GM12878 (cell line): ENCODE data around the gene RWDD4. TPM values are rescaled to one million over a fixed set of nuclear protein-coding genes. Genes with fewer than 3 reads are reported as not detected.

Experiments
- ATAC-seq: fragments of 200-7000 bp; cut with Tn5 transposase; 3 replicates; pipeline ENCODE4 v1.9.1; 2020; ENCODE audit warnings: mild to moderate bottlenecking, moderate library complexity
- BruUV-seq: library from RNA; stranded (reverse); fragments of 400-500 nt; replicated peaks from 2 replicates; lab custom pipeline; 2021; lab: Mats Ljungman, UMichigan
- CTCF ChIA-PET: fragments of 300-600 bp; sonication (Branson Sonifier 250); formaldehyde crosslinking; extraction: SDS; loops from one replicate; lab custom pipeline; 2021; ENCODE audit warnings: inconsistent platforms; lab: Yijun Ruan, JAX
- POLR2A ChIA-PET: fragments of 350-600 bp; formaldehyde crosslinking; extraction: SDS; loops from one replicate; lab custom pipeline; 2021; ENCODE audit warnings: inconsistent platforms; lab: Charles Lee
- RAD21 ChIA-PET: fragments of 300-600 bp; sonication (Branson Sonifier 250); formaldehyde crosslinking; loops from one replicate; lab custom pipeline; 2023; ENCODE audit warnings: antibody characterized with exemption; ENCODE audit not compliant: unreplicated experiment; lab: Charles Lee
- SMC1A ChIA-PET: fragments of 300-600 bp; sonication (Branson Sonifier 250); formaldehyde crosslinking; loops from one replicate; lab custom pipeline; 2023; ENCODE audit not compliant: unreplicated experiment, uncharacterized antibody; lab: Charles Lee
- DNase-seq: peaks from one replicate; pipeline ENCODE4 v3.0.0-alpha.2; 2011; ENCODE audit warnings: low read depth, low spot score
- FAIRE-seq: peaks from 3 replicates; lab custom pipeline; 2011; peaks lifted over from hg19 to GRCh38; lab: Jason Lieb, UNC
- H2AFZ ChIP-seq: 2 replicates; pipeline ENCODE4 v1.6.0; 2011; ENCODE audit warnings: low read depth, low read length, control low read depth; ENCODE audit not compliant: control insufficient read depth
- H3K27ac ChIP-seq: 2 replicates; pipeline ENCODE4 v1.5.1; 2011; ENCODE audit warnings: control low read depth; ENCODE audit not compliant: control insufficient read depth, insufficient read depth
- H3K27me3 ChIP-seq, 2 experiments: replicated peaks in 1 of 2; 2 replicates each; pipeline versions ENCODE4 v1.6.0 to v1.6.1; 2011; ENCODE audit warnings: low read length in 1 of 2; ENCODE audit not compliant: control insufficient read depth in 2 of 2, insufficient read depth in 2 of 2
- H3K36me3 ChIP-seq, 2 experiments: 2 replicates each; pipeline ENCODE4 v1.5.1; 2011; ENCODE audit warnings: low read length in 1 of 2; ENCODE audit not compliant: control insufficient read depth in 2 of 2, insufficient read depth in 2 of 2
- H3K4me1 ChIP-seq: 2 replicates; pipeline ENCODE4 v1.6.1; 2011; ENCODE audit warnings: mild to moderate bottlenecking, low read length, moderate library complexity, mixed read lengths; ENCODE audit not compliant: control insufficient read depth, insufficient read depth
- H3K4me2 ChIP-seq: 2 replicates; pipeline ENCODE4 v1.6.0; 2011; ENCODE audit warnings: control low read depth; ENCODE audit not compliant: control insufficient read depth, insufficient read depth
- H3K4me3 ChIP-seq: fragments of 200-600 bp; sonication (generic); 2 replicates; pipeline ENCODE4 v1.5.1; 2016
- H3K79me2 ChIP-seq: 2 replicates; pipeline ENCODE4 v1.6.0; 2011; ENCODE audit warnings: low read length; ENCODE audit not compliant: control insufficient read depth, insufficient read depth
- H3K9ac ChIP-seq: 2 replicates; pipeline ENCODE4 v1.8.0; 2011; ENCODE audit warnings: low read length, control low read depth, mixed read lengths; ENCODE audit not compliant: control insufficient read depth, insufficient read depth
- H3K9me3 ChIP-seq: replicated peaks from 3 replicates; pipeline ENCODE4 v1.5.1; 2011; ENCODE audit warnings: mild to moderate bottlenecking, low read length; ENCODE audit not compliant: control insufficient read depth, insufficient read depth
- H4K20me1 ChIP-seq: 2 replicates; pipeline ENCODE4 v1.6.0; 2011; ENCODE audit not compliant: control insufficient read depth, insufficient read depth
- BACH1 ChIP-seq: fragments of 450-650 bp; IDR thresholded peaks from 2 replicates; pipeline ENCODE4 v1.6.1; 2017; ENCODE audit warnings: mild to moderate bottlenecking, borderline replicate concordance
- BMI1 ChIP-seq: fragments of 450-650 bp; IDR thresholded peaks from 2 replicates; pipeline ENCODE4 v1.6.1; 2016; ENCODE audit warnings: mild to moderate bottlenecking, moderate library complexity, borderline replicate concordance
- BRCA1 ChIP-seq: IDR thresholded peaks from 2 replicates; pipeline ENCODE4 v1.6.1; 2011; ENCODE audit warnings: low read depth, low read length, improper control_type of control experiment
- CEBPB ChIP-seq, 2 experiments: fragments of 150-350 bp in 1 of 2; IDR thresholded peaks; 2 replicates each; pipeline ENCODE4 v1.6.1; 2012 to 2014; ENCODE audit warnings: low read depth in 2 of 2, low read length in 2 of 2, borderline replicate concordance in 1 of 2, inconsistent platforms in 1 of 2
- HCFC1 ChIP-seq: fragments of 150-350 bp; IDR thresholded peaks from 2 replicates; pipeline ENCODE4 v1.6.1; 2014; ENCODE audit warnings: low read length
- IRF4 ChIP-seq: IDR thresholded peaks from 2 replicates; pipeline ENCODE4 v1.6.1; 2011; ENCODE audit warnings: low read depth, low read length
- KDM1A ChIP-seq: fragments of 200-600 bp; sonication (generic); IDR thresholded peaks from 2 replicates; pipeline ENCODE4 v1.6.1; 2016; ENCODE audit warnings: borderline replicate concordance
- NFIC ChIP-seq: IDR thresholded peaks from 2 replicates; pipeline ENCODE4 v1.6.1; 2012; ENCODE audit warnings: low read depth, mild to moderate bottlenecking, inconsistent platforms, low read length, moderate library complexity
- POLR2A ChIP-seq: IDR thresholded peaks from 2 replicates; pipeline ENCODE4 v1.6.1; 2011; ENCODE audit warnings: low read depth, mild to moderate bottlenecking, low read length
- RCOR1 ChIP-seq: conservative IDR thresholded peaks from 2 replicates; pipeline ENCODE4 v1.6.1; 2012; ENCODE audit warnings: low read depth, low read length, improper control_type of control experiment
- SIX5 ChIP-seq: IDR thresholded peaks from 2 replicates; pipeline ENCODE4 v1.6.1; 2011; ENCODE audit warnings: mild to moderate bottlenecking, low read depth, low read length, moderate library complexity; ENCODE audit not compliant: severe bottlenecking
- SREBF1 ChIP-seq: IDR thresholded peaks from 2 replicates; pipeline ENCODE4 v1.6.1; 2012; ENCODE audit warnings: mild to moderate bottlenecking, low read length
- TARDBP ChIP-seq: IDR thresholded peaks from 2 replicates; pipeline ENCODE4 v1.6.1; 2016; ENCODE audit warnings: borderline replicate concordance
- TCF12 ChIP-seq: IDR thresholded peaks from 2 replicates; pipeline ENCODE4 v1.6.1; 2011; ENCODE audit warnings: low read depth, mild to moderate bottlenecking, low read length
- WRNIP1 ChIP-seq: IDR thresholded peaks from 2 replicates; pipeline ENCODE4 v1.6.1; 2011; ENCODE audit warnings: low read depth, low read length, improper control_type of control experiment, borderline replicate concordance
- YBX1 ChIP-seq: fragments of 450-650 bp; IDR thresholded peaks from 2 replicates; pipeline ENCODE4 v1.6.1; 2016; ENCODE audit warnings: antibody characterized with exemption
- WGBS: methylation state at CpG from one replicate; pipeline ENCODE4 v1.1.6; 2016; ENCODE audit warnings: low lambda C conversion rate; ENCODE audit not compliant: insufficient replicate concordance, insufficient coverage; ENCODE audit errors: missing lambda C conversion rate; 5-methylcytosine and 5-hydroxymethylcytosine counted together
- in situ Hi-C: fragments of 300-500 bp; cut with MboI; formaldehyde crosslinking; loops from 9 replicates; pipeline ENCODE4 v1.14.3; 2018; ENCODE audit warnings: mixed read lengths
- intact Hi-C: fragments of 100-400 bp; cut with micrococcal nuclease; formaldehyde crosslinking; loops from one replicate; pipeline ENCODE4 v1.14.2; 2022; ENCODE audit not compliant: unreplicated experiment
- polyA plus RNA-seq, 11 experiments: library from polyadenylated mRNA; depleted of rRNA in 4 of 11; unstranded in 6 of 11; stranded (reverse) in 5 of 11; fragments of >200 nt; fragmentation: Nextera tagmentation in 4 of 11; fragmentation: Illumina TruSeq in 1 of 11; extraction: Ambion mirVana in 4 of 11; extraction: Trizol in 1 of 11; gene quantifications; 1 replicate in 1 of 11; 2 replicates in 10 of 11; pipeline versions ENCODE4 v1.2.1 to v1.2.3, GENCODE V29; 2011 to 2016; ENCODE audit warnings: inconsistent platforms in 2 of 11, missing spikeins in 2 of 11, low read depth in 1 of 11
- total RNA-seq, 4 experiments: library from RNA; depleted of rRNA in 3 of 4; stranded (reverse); fragments of >200 nt in 3 of 4; fragmentation: Illumina TruSeq in 1 of 4; extraction: Trizol in 1 of 4; gene quantifications; 2 replicates each; pipeline versions ENCODE4 v1.2.1 to v1.2.3, GENCODE V29; 2013 to 2021
- TF ChIP-seq, protein P1 (sequence below): fragments of 450-650 bp; conservative IDR thresholded peaks from 2 replicates; pipeline ENCODE4 v1.6.1; 2017; ENCODE audit warnings: mild to moderate bottlenecking, moderate library complexity
- TF ChIP-seq, protein P2 (sequence below): fragments of 450-650 bp; IDR thresholded peaks from 2 replicates; pipeline ENCODE4 v1.6.1; 2017; ENCODE audit warnings: borderline replicate concordance
- TF ChIP-seq, protein P3 (sequence below): fragments of 450-650 bp; IDR thresholded peaks from 2 replicates; pipeline ENCODE4 v1.6.1; 2016; ENCODE audit warnings: mild to moderate bottlenecking
- TF ChIP-seq, protein P4 (sequence below): fragments of 450-650 bp; IDR thresholded peaks from 2 replicates; pipeline ENCODE4 v1.6.1; 2017; ENCODE audit warnings: mild to moderate bottlenecking, low read depth, inconsistent platforms; ENCODE audit not compliant: poor library complexity, severe bottlenecking

The RWDD4 gene
- total and polyA plus RNA-seq, 10 of the 15 experiments (the other 5 are each of a cell fraction or from before 2014, with no cell fraction given), result 11.2 to 37.8 (median 19.9) TPM

DNA sequence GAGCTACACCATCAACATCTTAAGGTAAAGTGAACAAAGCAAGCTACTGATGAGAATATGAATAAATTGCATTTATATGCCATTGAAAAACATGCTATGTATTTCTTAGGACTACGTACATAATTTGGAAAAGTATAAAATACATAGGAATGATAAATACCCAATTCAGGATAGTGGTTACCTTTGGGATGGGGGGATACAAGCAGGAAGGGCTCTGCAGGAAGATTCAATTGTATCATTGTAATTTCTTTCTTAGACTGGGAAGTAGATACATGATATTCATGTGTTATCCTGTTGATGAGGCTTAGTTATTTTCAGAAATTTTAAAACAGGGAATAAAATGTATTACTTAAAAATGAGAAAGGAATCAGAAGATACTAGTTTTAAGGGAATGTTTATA is 43.5 kb upstream of the RWDD4 start (continued):
- no peak for TF ChIP-seq BRCA1

DNA sequence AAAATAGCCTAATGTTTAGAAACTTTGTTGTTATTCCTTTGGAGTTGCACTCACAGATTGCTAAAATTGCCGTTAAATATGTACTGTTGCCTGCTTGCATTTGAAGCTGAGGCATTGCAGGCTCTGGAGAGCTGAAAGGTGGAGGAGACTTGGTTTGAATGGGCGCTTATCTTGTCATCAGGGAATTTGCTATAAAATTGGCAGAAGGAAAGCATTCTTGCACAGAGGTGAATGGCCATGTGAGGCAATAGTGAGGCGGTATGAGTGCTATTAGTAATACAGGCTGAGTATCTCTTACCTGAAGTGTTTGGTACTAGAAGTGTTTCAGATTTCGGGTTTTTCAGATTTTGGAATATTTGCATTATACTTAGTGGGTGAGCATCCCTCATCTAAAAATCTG is 41.4 kb upstream of the RWDD4 start:
- no peak for DNase-seq
- SMC1A ChIA-PET, result no interaction called here
- no peak overlapping the region for H3K4me3 ChIP-seq
- ATAC-seq, result no peak
- H3K36me3 ChIP-seq, result peaks cover 8 to 39% of the 10 kb centered on the region in 2 experiments
- no peak overlapping the region for H3K4me2 ChIP-seq
- intact Hi-C loops, result no loop called here
- no peak overlapping the region for H2AFZ ChIP-seq
- H3K27ac ChIP-seq, result no peak overlapping the region
- no peaks in the 10 kb centered on the region for H3K27me3 ChIP-seq
- H3K79me2 ChIP-seq, result no peaks in the 10 kb centered on the region
- no TSS peak for BruUV-seq
- RAD21 ChIA-PET, result no interaction called here
- POLR2A ChIA-PET, result no interaction called here
- H3K9me3 ChIP-seq, result no peaks in the 10 kb centered on the region
- no peak overlapping the region for H3K9ac ChIP-seq
- H4K20me1 ChIP-seq, result no peaks in the 10 kb centered on the region
- no peak for FAIRE-seq
- CTCF ChIA-PET, result no interaction called here
- no peaks in the 10 kb centered on the region for H3K4me1 ChIP-seq
- in situ Hi-C loops, result no loop called here
- WGBS, result 100% methylated on average over 4 of the region's 4 CpGs
- TF ChIP-seq IRF4 (no peak), NFIC (no peak), TCF12 (no peak), KDM1A (no peak), RCOR1 (no peak), SIX5 (no peak), BACH1 (no peak), HCFC1 (no peak), CEBPB (IDR thresholded peaks at IDR 0.05; ENCODE audit: borderline replicate concordance in 1 of 2, low read depth in 2 of 2, low read length in 2 of 2) (no peak), POLR2A (no peak), YBX1 (no peak), TARDBP (no peak), SREBF1 (no peak), WRNIP1 (no peak), BMI1 (no peak)
- TF ChIP-seq, protein P1, sequence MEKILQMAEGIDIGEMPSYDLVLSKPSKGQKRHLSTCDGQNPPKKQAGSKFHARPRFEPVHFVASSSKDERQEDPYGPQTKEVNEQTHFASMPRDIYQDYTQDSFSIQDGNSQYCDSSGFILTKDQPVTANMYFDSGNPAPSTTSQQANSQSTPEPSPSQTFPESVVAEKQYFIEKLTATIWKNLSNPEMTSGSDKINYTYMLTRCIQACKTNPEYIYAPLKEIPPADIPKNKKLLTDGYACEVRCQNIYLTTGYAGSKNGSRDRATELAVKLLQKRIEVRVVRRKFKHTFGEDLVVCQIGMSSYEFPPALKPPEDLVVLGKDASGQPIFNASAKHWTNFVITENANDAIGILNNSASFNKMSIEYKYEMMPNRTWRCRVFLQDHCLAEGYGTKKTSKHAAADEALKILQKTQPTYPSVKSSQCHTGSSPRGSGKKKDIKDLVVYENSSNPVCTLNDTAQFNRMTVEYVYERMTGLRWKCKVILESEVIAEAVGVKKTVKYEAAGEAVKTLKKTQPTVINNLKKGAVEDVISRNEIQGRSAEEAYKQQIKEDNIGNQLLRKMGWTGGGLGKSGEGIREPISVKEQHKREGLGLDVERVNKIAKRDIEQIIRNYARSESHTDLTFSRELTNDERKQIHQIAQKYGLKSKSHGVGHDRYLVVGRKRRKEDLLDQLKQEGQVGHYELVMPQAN, result no peak
- TF ChIP-seq, protein P2, sequence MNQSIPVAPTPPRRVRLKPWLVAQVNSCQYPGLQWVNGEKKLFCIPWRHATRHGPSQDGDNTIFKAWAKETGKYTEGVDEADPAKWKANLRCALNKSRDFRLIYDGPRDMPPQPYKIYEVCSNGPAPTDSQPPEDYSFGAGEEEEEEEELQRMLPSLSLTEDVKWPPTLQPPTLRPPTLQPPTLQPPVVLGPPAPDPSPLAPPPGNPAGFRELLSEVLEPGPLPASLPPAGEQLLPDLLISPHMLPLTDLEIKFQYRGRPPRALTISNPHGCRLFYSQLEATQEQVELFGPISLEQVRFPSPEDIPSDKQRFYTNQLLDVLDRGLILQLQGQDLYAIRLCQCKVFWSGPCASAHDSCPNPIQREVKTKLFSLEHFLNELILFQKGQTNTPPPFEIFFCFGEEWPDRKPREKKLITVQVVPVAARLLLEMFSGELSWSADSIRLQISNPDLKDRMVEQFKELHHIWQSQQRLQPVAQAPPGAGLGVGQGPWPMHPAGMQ, result no peak
- TF ChIP-seq, protein P3, sequence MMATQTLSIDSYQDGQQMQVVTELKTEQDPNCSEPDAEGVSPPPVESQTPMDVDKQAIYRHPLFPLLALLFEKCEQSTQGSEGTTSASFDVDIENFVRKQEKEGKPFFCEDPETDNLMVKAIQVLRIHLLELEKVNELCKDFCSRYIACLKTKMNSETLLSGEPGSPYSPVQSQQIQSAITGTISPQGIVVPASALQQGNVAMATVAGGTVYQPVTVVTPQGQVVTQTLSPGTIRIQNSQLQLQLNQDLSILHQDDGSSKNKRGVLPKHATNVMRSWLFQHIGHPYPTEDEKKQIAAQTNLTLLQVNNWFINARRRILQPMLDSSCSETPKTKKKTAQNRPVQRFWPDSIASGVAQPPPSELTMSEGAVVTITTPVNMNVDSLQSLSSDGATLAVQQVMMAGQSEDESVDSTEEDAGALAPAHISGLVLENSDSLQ, result no peak
- TF ChIP-seq, protein P4, sequence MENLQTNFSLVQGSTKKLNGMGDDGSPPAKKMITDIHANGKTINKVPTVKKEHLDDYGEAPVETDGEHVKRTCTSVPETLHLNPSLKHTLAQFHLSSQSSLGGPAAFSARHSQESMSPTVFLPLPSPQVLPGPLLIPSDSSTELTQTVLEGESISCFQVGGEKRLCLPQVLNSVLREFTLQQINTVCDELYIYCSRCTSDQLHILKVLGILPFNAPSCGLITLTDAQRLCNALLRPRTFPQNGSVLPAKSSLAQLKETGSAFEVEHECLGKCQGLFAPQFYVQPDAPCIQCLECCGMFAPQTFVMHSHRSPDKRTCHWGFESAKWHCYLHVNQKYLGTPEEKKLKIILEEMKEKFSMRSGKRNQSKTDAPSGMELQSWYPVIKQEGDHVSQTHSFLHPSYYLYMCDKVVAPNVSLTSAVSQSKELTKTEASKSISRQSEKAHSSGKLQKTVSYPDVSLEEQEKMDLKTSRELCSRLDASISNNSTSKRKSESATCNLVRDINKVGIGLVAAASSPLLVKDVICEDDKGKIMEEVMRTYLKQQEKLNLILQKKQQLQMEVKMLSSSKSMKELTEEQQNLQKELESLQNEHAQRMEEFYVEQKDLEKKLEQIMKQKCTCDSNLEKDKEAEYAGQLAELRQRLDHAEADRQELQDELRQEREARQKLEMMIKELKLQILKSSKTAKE, result no peak
